ENCODE results near the gene CHRNA1.

Gene CHRNA1

GRCh38 chr2:174761837-174762236 is 2.4 kb downstream of the CHRNA1 start:
- H3K27me3 ChIP-seq (ENCODE audit: low read depth): no peaks in the 10 kb centered on the region
- in situ Hi-C loops (cut with MboI; ENCODE audit: low sequenced_read_pairs): no loop called here
- no peaks in the 10 kb centered on the region for H3K9me3 ChIP-seq
- H3K36me3 ChIP-seq (replicated peaks): no peaks in the 10 kb centered on the region
- no peaks in the 10 kb centered on the region for H3K4me1 ChIP-seq
- no peak overlapping the region for H3K4me3 ChIP-seq
- no peak for DNase-seq (ENCODE audit: low spot score in 2 of 2)

GRCh38 chr2:174760845-174761473 is 3.3 kb downstream of the CHRNA1 start:
- H3K4me3 ChIP-seq: no peak overlapping the region
- no peaks in the 10 kb centered on the region for H3K36me3 ChIP-seq (replicated peaks)
- no peak for DNase-seq (ENCODE audit: low spot score in 2 of 2)
- no peaks in the 10 kb centered on the region for H3K27me3 ChIP-seq (ENCODE audit: low read depth)
- no peaks in the 10 kb centered on the region for H3K4me1 ChIP-seq
- in situ Hi-C loops (cut with MboI; ENCODE audit: low sequenced_read_pairs): no loop called here
- no peaks in the 10 kb centered on the region for H3K9me3 ChIP-seq

GRCh38 chr2:174759381-174760065 is 4.7 kb downstream of the CHRNA1 start:
- no peaks in the 10 kb centered on the region for H3K27me3 ChIP-seq (ENCODE audit: low read depth)
- no peaks in the 10 kb centered on the region for H3K36me3 ChIP-seq (replicated peaks)
- no peak overlapping the region for H3K4me3 ChIP-seq
- H3K9me3 ChIP-seq: no peaks in the 10 kb centered on the region
- in situ Hi-C loops (cut with MboI; ENCODE audit: low sequenced_read_pairs): no loop called here
- no peaks in the 10 kb centered on the region for H3K4me1 ChIP-seq
- DNase-seq (ENCODE audit: low spot score in 2 of 2): no peak

- Histone ChIP-seq H3K4me1 (no peaks in the 10 kb centered on the region), H3K27me3 (ENCODE audit: low read depth) (no peaks in the 10 kb centered on the region), H3K9me3 (no peaks in the 10 kb centered on the region), H3K4me3 (no peak overlapping the region), H3K36me3 (replicated peaks) (no peaks in the 10 kb centered on the region)
- in situ Hi-C loops (cut with MboI; ENCODE audit: low sequenced_read_pairs): no loop called here
- no peak for DNase-seq (ENCODE audit: low spot score in 2 of 2)
Measured at GRCh38 chr2:174756743-174757142, 7.5 kb downstream of the CHRNA1 start.

- no peaks in the 10 kb centered on the region for H3K27me3 ChIP-seq (ENCODE audit: low read depth)
- no peak for DNase-seq (ENCODE audit: low spot score in 2 of 2)
- no peak overlapping the region for H3K4me3 ChIP-seq
- peaks cover 4% of the 10 kb centered on the region for H3K4me1 ChIP-seq
- in situ Hi-C loops (cut with MboI; ENCODE audit: low sequenced_read_pairs): no loop called here
- H3K36me3 ChIP-seq (replicated peaks): no peaks in the 10 kb centered on the region
- H3K9me3 ChIP-seq: no peaks in the 10 kb centered on the region
Measured at GRCh38 chr2:174753038-174753633, 11.1 kb downstream of the CHRNA1 start.

GRCh38 chr2:174752403-174753037 is 11.8 kb downstream of the CHRNA1 start:
- Histone ChIP-seq H3K36me3 (replicated peaks) (no peaks in the 10 kb centered on the region), H3K4me1 (peaks cover 4% of the 10 kb centered on the region), H3K27me3 (ENCODE audit: low read depth) (no peaks in the 10 kb centered on the region), H3K9me3 (no peaks in the 10 kb centered on the region), H3K4me3 (no peak overlapping the region)
- DNase-seq (ENCODE audit: low spot score in 2 of 2): no peak
- in situ Hi-C loops (cut with MboI; ENCODE audit: low sequenced_read_pairs): no loop called here

- DNase-seq (ENCODE audit: low spot score in 2 of 2): no peak
- no peak overlapping the region for H3K4me3 ChIP-seq
- H3K4me1 ChIP-seq: peaks cover 4% of the 10 kb centered on the region
- no peaks in the 10 kb centered on the region for H3K9me3 ChIP-seq
- in situ Hi-C loops (cut with MboI; ENCODE audit: low sequenced_read_pairs): no loop called here
- H3K27me3 ChIP-seq (ENCODE audit: low read depth): no peaks in the 10 kb centered on the region
- no peaks in the 10 kb centered on the region for H3K36me3 ChIP-seq (replicated peaks)
Measured at GRCh38 chr2:174750923-174751441, 13.3 kb downstream of the CHRNA1 start.

GRCh38 chr2:174749793-174750192 is 14.5 kb downstream of the CHRNA1 start:
- in situ Hi-C loops (cut with MboI; ENCODE audit: low sequenced_read_pairs): no loop called here

GRCh38 chr2:174748948-174749347 is 15.3 kb downstream of the CHRNA1 start:
- in situ Hi-C loops (cut with MboI; ENCODE audit: low sequenced_read_pairs): no loop called here

More at GRCh38 chr2:174749793-174750192, 14.5 kb downstream of the CHRNA1 start:
- Histone ChIP-seq H3K4me1 (peaks cover 4% of the 10 kb centered on the region), H3K27me3 (ENCODE audit: low read depth) (no peaks in the 10 kb centered on the region), H3K36me3 (replicated peaks) (no peaks in the 10 kb centered on the region), H3K4me3 (no peak overlapping the region), H3K9me3 (no peaks in the 10 kb centered on the region)
- DNase-seq (ENCODE audit: low spot score in 2 of 2): no peak

GRCh38 chr2:174745142-174745541 is 19.1 kb downstream of the CHRNA1 start:
- H3K9me3 ChIP-seq: no peaks in the 10 kb centered on the region
- no peak for DNase-seq (ENCODE audit: low spot score in 2 of 2)
- in situ Hi-C loops (cut with MboI; ENCODE audit: low sequenced_read_pairs): no loop called here
- H3K27me3 ChIP-seq (ENCODE audit: low read depth): no peaks in the 10 kb centered on the region
- no peak overlapping the region for H3K4me3 ChIP-seq
- peaks cover 4% of the 10 kb centered on the region for H3K4me1 ChIP-seq
- H3K36me3 ChIP-seq (replicated peaks): no peaks in the 10 kb centered on the region

More at GRCh38 chr2:174748948-174749347, 15.3 kb downstream of the CHRNA1 start:
- Histone ChIP-seq H3K9me3 (no peaks in the 10 kb centered on the region), H3K4me3 (no peak overlapping the region), H3K27me3 (ENCODE audit: low read depth) (no peaks in the 10 kb centered on the region), H3K36me3 (replicated peaks) (no peaks in the 10 kb centered on the region), H3K4me1 (peaks cover 4% of the 10 kb centered on the region)
- DNase-seq (ENCODE audit: low spot score in 2 of 2): peak; percentile 57 to 85

GRCh38 chr2:174744111-174744510 is 20.2 kb downstream of the CHRNA1 start:
- no peak overlapping the region for H3K4me3 ChIP-seq
- no peaks in the 10 kb centered on the region for H3K36me3 ChIP-seq (replicated peaks)
- DNase-seq (ENCODE audit: low spot score in 2 of 2): no peak
- in situ Hi-C loops (cut with MboI; ENCODE audit: low sequenced_read_pairs): no loop called here
- peaks cover 2% of the 10 kb centered on the region for H3K4me1 ChIP-seq
- no peaks in the 10 kb centered on the region for H3K27me3 ChIP-seq (ENCODE audit: low read depth)
- no peaks in the 10 kb centered on the region for H3K9me3 ChIP-seq

GRCh38 chr2:174740721-174741120 is 23.6 kb downstream of the CHRNA1 start:
- Histone ChIP-seq H3K9me3 (no peaks in the 10 kb centered on the region), H3K4me1 (no peaks in the 10 kb centered on the region), H3K4me3 (no peak overlapping the region), H3K27me3 (ENCODE audit: low read depth) (no peaks in the 10 kb centered on the region), H3K36me3 (replicated peaks) (no peaks in the 10 kb centered on the region)
- in situ Hi-C loops (cut with MboI; ENCODE audit: low sequenced_read_pairs): no loop called here
- DNase-seq (ENCODE audit: low spot score in 2 of 2): no peak

GRCh38 chr2:174738841-174739240 is 25.4 kb downstream of the CHRNA1 start:
- no peak for DNase-seq (ENCODE audit: low spot score in 2 of 2)
- H3K27me3 ChIP-seq (ENCODE audit: low read depth): no peaks in the 10 kb centered on the region
- no peak overlapping the region for H3K4me3 ChIP-seq
- in situ Hi-C loops (cut with MboI; ENCODE audit: low sequenced_read_pairs): no loop called here
- H3K36me3 ChIP-seq (replicated peaks): no peaks in the 10 kb centered on the region
- no peaks in the 10 kb centered on the region for H3K4me1 ChIP-seq
- no peaks in the 10 kb centered on the region for H3K9me3 ChIP-seq

- in situ Hi-C loops (cut with MboI; ENCODE audit: low sequenced_read_pairs): no loop called here
- H3K9me3 ChIP-seq: no peaks in the 10 kb centered on the region
- no peaks in the 10 kb centered on the region for H3K36me3 ChIP-seq (replicated peaks)
- H3K27me3 ChIP-seq (ENCODE audit: low read depth): no peaks in the 10 kb centered on the region
- DNase-seq (ENCODE audit: low spot score in 2 of 2): no peak
- H3K4me1 ChIP-seq: no peaks in the 10 kb centered on the region
- H3K4me3 ChIP-seq: no peak overlapping the region
Measured at GRCh38 chr2:174731546-174731945, 32.7 kb downstream of the CHRNA1 start.
